Panc1 (cell line): Measurements from ENCODE around the gene LTB4R2. TPM values are rescaled to one million over a fixed set of nuclear protein-coding genes. Genes with fewer than 3 reads are reported as not detected.
A peak's percentile ranks its signal among the peaks of the same experiment; 100 is the strongest.

ENCODE experiments used
- ATAC-seq: fragments of 200-7000 bp; cut with Tn5 transposase; 2 replicates; pipeline ENCODE4 v1.9.1; 2020; ENCODE audit warnings: mild to moderate bottlenecking, moderate library complexity
- BruUV-seq: library from RNA; stranded (reverse); fragments of 400-500 nt; replicated peaks from 2 replicates; lab custom pipeline; 2021; lab: Mats Ljungman, UMichigan
- CTCF ChIA-PET: fragments of 300-600 bp; sonication (Branson Sonifier 250); formaldehyde crosslinking; loops from one replicate; lab custom pipeline; 2022; ENCODE audit warnings: antibody characterized with exemption; lab: Charles Lee
- POLR2A ChIA-PET: fragments of 300-600 bp; sonication (Branson Sonifier 250); formaldehyde crosslinking; loops from one replicate; lab custom pipeline; 2022; ENCODE audit warnings: antibody characterized with exemption; lab: Charles Lee
- DNase-seq: peaks from one replicate; pipeline ENCODE4 v3.0.0-alpha.2; 2010; ENCODE audit warnings: low read depth, low spot score
- H3K27ac ChIP-seq: 2 replicates; pipeline ENCODE4 v1.5.1; 2011; ENCODE audit warnings: mild to moderate bottlenecking, low read length, inconsistent platforms
- H3K27me3 ChIP-seq: fragments of 200-500 bp; sonication (Bioruptor generic); 2 replicates; pipeline ENCODE4 v1.6.0; 2014; ENCODE audit warnings: low read length, inconsistent platforms; ENCODE audit not compliant: control insufficient read depth, insufficient read depth
- H3K36me3 ChIP-seq: fragments of 200-500 bp; sonication (Bioruptor generic); 2 replicates; pipeline ENCODE4 v1.5.1; 2014; ENCODE audit warnings: inconsistent platforms, mild to moderate bottlenecking, low read length, moderate library complexity; ENCODE audit not compliant: control insufficient read depth, insufficient read depth
- H3K4me1 ChIP-seq: 2 replicates; pipeline ENCODE4 v1.5.1; 2011; ENCODE audit warnings: inconsistent platforms, mild to moderate bottlenecking, low read length, moderate library complexity; ENCODE audit not compliant: control insufficient read depth, insufficient read depth
- H3K4me3 ChIP-seq, 2 experiments: 2 replicates each; pipeline ENCODE4 v1.5.1; 2011 to 2012; ENCODE audit warnings: low read depth in 2 of 2, low read length in 2 of 2, mild to moderate bottlenecking in 2 of 2, inconsistent platforms in 1 of 2, moderate library complexity in 1 of 2
- H3K9me3 ChIP-seq: fragments of 200-500 bp; sonication (Bioruptor generic); 2 replicates; pipeline ENCODE4 v1.5.1; 2014; ENCODE audit warnings: low read depth, mild to moderate bottlenecking, inconsistent platforms, low read length, moderate library complexity; ENCODE audit not compliant: control insufficient read depth, insufficient read depth
- POLR2AphosphoS5 ChIP-seq: IDR thresholded peaks from 2 replicates; pipeline ENCODE4 v1.6.1; 2012; ENCODE audit warnings: mild to moderate bottlenecking, low read depth, low read length, moderate library complexity
- SIN3A ChIP-seq: IDR thresholded peaks from 2 replicates; pipeline ENCODE4 v1.6.1; 2012; ENCODE audit warnings: low read depth, mild to moderate bottlenecking, low read length, moderate library complexity, borderline replicate concordance; ENCODE audit not compliant: insufficient read depth
- TCF7L2 ChIP-seq: IDR thresholded peaks from 2 replicates; pipeline ENCODE4 v1.6.1; 2011; ENCODE audit warnings: mild to moderate bottlenecking, low read depth, low read length, inconsistent platforms
- in situ Hi-C: cut with HindIII; loops from 2 replicates; pipeline ENCODE4 v1.10.0; 2016; ENCODE audit warnings: low sequenced_read_pairs, low pct_unique_long_range_greater_than_20kb
- intact Hi-C: fragments of 100-400 bp; cut with micrococcal nuclease; formaldehyde crosslinking; loops from one replicate; pipeline ENCODE4 v1.10.0; 2022; ENCODE audit not compliant: unreplicated experiment
- total RNA-seq: library from RNA; stranded (reverse); gene quantifications from one replicate; pipeline ENCODE4 v1.2.1, GENCODE V29; 2021; ENCODE audit not compliant: unreplicated experiment
- TF ChIP-seq, protein P1 (sequence below): fragments of 450-650 bp; IDR thresholded peaks from 2 replicates; pipeline ENCODE4 v1.5.1; 2017; ENCODE audit warnings: mild to moderate bottlenecking
- TF ChIP-seq, protein P2 (sequence below), 2 experiments: IDR thresholded peaks; 2 replicates each; pipeline ENCODE4 v1.6.1; 2011 to 2012; ENCODE audit warnings: low read depth in 2 of 2, control low read depth in 1 of 2, low read length in 1 of 2, mild to moderate bottlenecking in 1 of 2, moderate library complexity in 1 of 2; ENCODE audit not compliant: insufficient read depth in 1 of 2

LTB4R2 gene
- total RNA-seq, 1 experiment from 2014 or later, result 6.9 TPM

DNA sequence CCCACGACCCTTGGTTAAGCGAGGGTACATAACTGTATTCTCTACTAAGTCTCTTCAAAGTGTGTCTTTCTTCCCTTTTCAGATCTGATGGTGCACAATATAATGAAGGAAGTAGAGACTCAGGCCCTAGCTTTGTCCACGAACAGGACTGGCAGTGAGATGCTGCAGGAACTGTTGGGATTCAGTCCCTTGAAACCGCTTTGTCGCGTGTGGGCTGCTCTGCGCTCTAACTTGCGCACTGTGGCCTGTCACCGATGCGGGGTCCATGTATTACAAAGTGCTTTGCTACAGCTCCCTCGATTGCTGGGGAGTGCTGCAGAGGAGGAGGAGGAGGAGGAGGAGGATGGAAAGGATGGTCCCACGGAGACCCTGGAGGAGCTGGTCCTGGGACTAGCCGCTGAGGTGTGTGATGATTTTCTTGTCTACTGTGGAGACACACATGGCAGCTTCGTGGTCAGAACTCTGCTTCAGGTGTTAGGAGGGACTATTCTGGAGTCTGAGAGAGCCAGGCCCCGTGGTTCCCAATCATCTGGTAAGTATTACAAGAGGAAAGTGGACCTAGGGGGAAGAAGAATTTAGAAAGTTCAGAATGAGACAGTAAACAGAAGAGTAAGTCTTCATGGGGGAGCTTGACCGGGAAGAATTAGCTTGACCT, 9.5 kb upstream of the LTB4R2 start:
- ChIA-PET POLR2A (interaction anchor here (0.6 to 0.7 kb wide), 3 partner anchors 53 to 58 kb away, joined by 3 to 4 read pairs (median 3); partner anchors contain the start of gene TINF2), CTCF (interaction anchor here (0.6 kb wide), 1 partner anchor 69 kb away, joined by 12 read pairs; no protein-coding TSS in a partner anchor)
- intact Hi-C loops, result no loop called here
- Histone ChIP-seq H3K36me3 (peaks cover 9% of the 10 kb centered on the region; the same call in 1 of the 2 replicates), H3K4me1 (peaks cover 7% of the 10 kb centered on the region; the same call in 1 of the 2 replicates), H3K4me3 (peak overlapping the region; percentile 89 to 92), H3K27me3 (no peaks in the 10 kb centered on the region), H3K27ac (peak overlapping the region; percentile 77), H3K9me3 (no peaks in the 10 kb centered on the region)
- TF ChIP-seq, protein P1, sequence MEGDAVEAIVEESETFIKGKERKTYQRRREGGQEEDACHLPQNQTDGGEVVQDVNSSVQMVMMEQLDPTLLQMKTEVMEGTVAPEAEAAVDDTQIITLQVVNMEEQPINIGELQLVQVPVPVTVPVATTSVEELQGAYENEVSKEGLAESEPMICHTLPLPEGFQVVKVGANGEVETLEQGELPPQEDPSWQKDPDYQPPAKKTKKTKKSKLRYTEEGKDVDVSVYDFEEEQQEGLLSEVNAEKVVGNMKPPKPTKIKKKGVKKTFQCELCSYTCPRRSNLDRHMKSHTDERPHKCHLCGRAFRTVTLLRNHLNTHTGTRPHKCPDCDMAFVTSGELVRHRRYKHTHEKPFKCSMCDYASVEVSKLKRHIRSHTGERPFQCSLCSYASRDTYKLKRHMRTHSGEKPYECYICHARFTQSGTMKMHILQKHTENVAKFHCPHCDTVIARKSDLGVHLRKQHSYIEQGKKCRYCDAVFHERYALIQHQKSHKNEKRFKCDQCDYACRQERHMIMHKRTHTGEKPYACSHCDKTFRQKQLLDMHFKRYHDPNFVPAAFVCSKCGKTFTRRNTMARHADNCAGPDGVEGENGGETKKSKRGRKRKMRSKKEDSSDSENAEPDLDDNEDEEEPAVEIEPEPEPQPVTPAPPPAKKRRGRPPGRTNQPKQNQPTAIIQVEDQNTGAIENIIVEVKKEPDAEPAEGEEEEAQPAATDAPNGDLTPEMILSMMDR, result no peak
- TF ChIP-seq TCF7L2, result no peak
- TF ChIP-seq, protein P2, sequence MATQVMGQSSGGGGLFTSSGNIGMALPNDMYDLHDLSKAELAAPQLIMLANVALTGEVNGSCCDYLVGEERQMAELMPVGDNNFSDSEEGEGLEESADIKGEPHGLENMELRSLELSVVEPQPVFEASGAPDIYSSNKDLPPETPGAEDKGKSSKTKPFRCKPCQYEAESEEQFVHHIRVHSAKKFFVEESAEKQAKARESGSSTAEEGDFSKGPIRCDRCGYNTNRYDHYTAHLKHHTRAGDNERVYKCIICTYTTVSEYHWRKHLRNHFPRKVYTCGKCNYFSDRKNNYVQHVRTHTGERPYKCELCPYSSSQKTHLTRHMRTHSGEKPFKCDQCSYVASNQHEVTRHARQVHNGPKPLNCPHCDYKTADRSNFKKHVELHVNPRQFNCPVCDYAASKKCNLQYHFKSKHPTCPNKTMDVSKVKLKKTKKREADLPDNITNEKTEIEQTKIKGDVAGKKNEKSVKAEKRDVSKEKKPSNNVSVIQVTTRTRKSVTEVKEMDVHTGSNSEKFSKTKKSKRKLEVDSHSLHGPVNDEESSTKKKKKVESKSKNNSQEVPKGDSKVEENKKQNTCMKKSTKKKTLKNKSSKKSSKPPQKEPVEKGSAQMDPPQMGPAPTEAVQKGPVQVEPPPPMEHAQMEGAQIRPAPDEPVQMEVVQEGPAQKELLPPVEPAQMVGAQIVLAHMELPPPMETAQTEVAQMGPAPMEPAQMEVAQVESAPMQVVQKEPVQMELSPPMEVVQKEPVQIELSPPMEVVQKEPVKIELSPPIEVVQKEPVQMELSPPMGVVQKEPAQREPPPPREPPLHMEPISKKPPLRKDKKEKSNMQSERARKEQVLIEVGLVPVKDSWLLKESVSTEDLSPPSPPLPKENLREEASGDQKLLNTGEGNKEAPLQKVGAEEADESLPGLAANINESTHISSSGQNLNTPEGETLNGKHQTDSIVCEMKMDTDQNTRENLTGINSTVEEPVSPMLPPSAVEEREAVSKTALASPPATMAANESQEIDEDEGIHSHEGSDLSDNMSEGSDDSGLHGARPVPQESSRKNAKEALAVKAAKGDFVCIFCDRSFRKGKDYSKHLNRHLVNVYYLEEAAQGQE (IDR thresholded peaks at IDR 0.05; ENCODE audit: insufficient read depth in 1 of 2, low read depth in 2 of 2, low read length in 1 of 2), result no peak
- TF ChIP-seq SIN3A, result no peak
- no peak for TF ChIP-seq POLR2AphosphoS5
- in situ Hi-C loops, result no loop called here
- BruUV-seq, result no TSS peak
- DNase-seq (no peak), ATAC-seq (no peak)

DNA sequence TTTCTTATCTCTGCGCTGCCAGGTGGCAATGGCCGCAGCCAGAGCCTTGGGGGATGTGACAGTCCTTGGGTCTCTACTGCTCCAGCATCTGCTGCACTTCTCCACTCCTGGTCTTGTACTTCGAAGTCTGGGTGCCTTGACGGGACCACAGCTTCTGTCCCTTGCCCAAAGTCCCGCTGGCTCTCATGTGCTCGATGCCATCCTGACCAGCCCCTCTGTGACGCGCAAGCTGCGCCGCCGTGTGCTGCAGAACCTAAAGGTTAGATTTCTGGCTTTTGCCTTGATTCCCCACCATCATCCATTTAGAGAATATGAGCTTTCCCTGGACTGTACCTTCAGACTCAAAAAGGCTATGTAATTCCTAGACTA, 5.9 kb upstream of the LTB4R2 start:
- intact Hi-C loops, result no loop called here
- Histone ChIP-seq H3K4me1 (peaks cover 7% of the 10 kb centered on the region; the same call in 1 of the 2 replicates), H3K4me3 (no peak overlapping the region), H3K27me3 (no peaks in the 10 kb centered on the region), H3K27ac (no peak overlapping the region), H3K36me3 (peaks cover 9% of the 10 kb centered on the region; the same call in 1 of the 2 replicates), H3K9me3 (no peaks in the 10 kb centered on the region)
- POLR2A ChIA-PET, result no interaction called here
- no TSS peak for BruUV-seq
- in situ Hi-C loops, result no loop called here
- TF ChIP-seq SIN3A, result no peak
- no peak for ATAC-seq
- CTCF ChIA-PET, result no interaction called here
- DNase-seq, result no peak

DNA sequence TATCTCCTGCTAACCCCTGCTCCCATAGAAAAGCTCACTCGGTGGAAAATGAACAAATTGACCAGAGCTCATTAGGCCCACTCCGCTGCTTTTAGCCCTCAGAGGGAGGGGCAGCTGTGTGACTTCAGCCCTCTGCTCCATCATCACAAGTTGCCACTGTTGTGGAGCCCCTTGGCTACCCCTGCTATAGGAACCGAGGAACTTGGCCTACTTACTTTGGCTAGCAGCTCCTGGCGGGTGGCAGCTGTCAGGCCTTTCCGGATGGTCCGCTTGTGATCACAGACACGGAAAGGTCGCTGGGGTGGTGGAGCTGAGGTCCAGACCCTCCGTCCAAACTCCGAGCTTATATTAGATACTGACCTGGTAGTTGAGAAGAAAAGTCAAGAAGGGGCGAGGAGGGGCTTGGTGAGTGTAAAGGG, 2.8 kb upstream of the LTB4R2 start:
- no peak for DNase-seq

More for the DNA sequence above, 2.8 kb upstream of the LTB4R2 start:
- TSS peak; percentile 63 for BruUV-seq
- Histone ChIP-seq H3K4me1 (no peaks in the 10 kb centered on the region), H3K4me3 (no peak overlapping the region), H3K9me3 (no peaks in the 10 kb centered on the region), H3K36me3 (peaks cover 2% of the 10 kb centered on the region; the same call in 1 of the 2 replicates), H3K27ac (no peak overlapping the region), H3K27me3 (no peaks in the 10 kb centered on the region)
- in situ Hi-C loops, result no loop called here
- ChIA-PET CTCF (interaction anchor here (0.6 to 0.8 kb wide), 2 partner anchors 36 to 132 kb away, joined by 4 to 6 read pairs; partner anchors contain the start of gene RABGGTA), POLR2A (no interaction called here)
- no peak for ATAC-seq
- intact Hi-C loops, result no loop called here
- TF ChIP-seq SIN3A (no peak), POLR2AphosphoS5 (no peak), TCF7L2 (no peak)
- TF ChIP-seq, protein P2 (IDR thresholded peaks at IDR 0.05; ENCODE audit: insufficient read depth in 1 of 2, low read depth in 2 of 2, low read length in 1 of 2), result no peak
- TF ChIP-seq, protein P1, result no peak
